ENCODE data around the gene PTPN7. TPM values are rescaled to one million over a fixed set of nuclear protein-coding genes. Genes with fewer than 3 reads are reported as not detected.
"Not testable (repeated sequence)": the region's sequence is repeated elsewhere in the genome, so short reads cannot be mapped to it uniquely, and the experiment has no call there.

PTPN7 gene
- total RNA-seq, 2 experiments from 2014 or later = 242 to 255 TPM

DNA sequence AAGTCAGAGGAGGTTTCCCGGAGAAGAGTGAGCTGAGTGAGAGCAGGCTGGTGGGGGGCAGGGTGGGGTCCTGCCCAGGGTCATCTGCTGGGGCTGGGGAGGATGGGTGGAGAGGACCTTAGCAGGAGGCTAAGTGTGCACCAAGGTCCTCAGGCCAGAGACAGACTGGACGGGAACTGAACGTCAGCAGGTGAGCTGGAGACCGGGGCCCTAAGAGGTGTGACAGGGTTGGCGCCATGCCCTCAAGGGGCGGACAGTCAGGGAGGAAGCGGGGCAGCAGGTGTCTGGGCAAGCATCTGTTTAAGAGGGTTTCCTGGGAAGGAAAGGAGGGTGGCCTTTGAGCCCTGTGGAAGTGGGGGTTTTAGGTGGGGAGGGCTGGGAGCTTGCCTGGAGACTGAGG, 13.6 kb upstream of the PTPN7 start:
- H3K4me3 Mint-ChIP-seq = no peak overlapping the region
- ChIA-PET CTCF (interaction anchor here (1.1 to 2.2 kb wide), 10 partner anchors 9 to 19 kb away, joined by 3 to 7 read pairs (median 6); partner anchors contain the start of genes LGR6 and PTPN7), POLR2A (interaction anchor here (2.4 kb wide), 1 partner anchor 13 kb away, joined by 9 read pairs; the partner anchor contains the start of gene PTPN7)
- no peak overlapping the region for H3K27ac Mint-ChIP-seq
- H3K27me3 Mint-ChIP-seq (ENCODE audit: low read depth) = no peaks in the 10 kb centered on the region
- DNase-seq = no peak
- ATAC-seq = no peak
- no peaks in the 10 kb centered on the region for H3K36me3 Mint-ChIP-seq (ENCODE audit: low read depth)
- no peaks in the 10 kb centered on the region for H3K9me3 Mint-ChIP-seq (ENCODE audit: insufficient read depth)
- peaks cover 8% of the 10 kb centered on the region for H3K4me1 Mint-ChIP-seq (ENCODE audit: low read depth)

DNA sequence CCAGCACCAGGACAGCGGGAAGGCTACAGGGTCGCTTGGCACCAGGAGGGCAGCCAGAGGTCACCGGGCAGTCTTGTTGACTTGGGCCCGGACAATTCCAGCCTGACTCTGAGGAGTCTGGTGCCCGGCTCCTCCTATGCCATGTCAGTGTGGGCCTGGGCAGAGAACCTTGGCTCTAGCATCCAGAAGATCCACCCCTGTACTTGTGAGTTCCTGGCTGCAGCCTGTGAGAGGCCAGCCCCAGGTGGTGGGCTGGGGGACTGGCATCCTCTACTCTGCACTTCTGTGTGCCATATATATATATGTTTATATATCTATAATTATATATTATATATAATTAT, 11.6 kb upstream of the PTPN7 start:
- no peak overlapping the region for H3K4me3 Mint-ChIP-seq
- H3K4me1 Mint-ChIP-seq (ENCODE audit: low read depth) = peaks cover 12% of the 10 kb centered on the region
- H3K9me3 Mint-ChIP-seq (ENCODE audit: insufficient read depth) = no peaks in the 10 kb centered on the region
- ChIA-PET POLR2A (interaction anchor here (2.6 kb wide), 1 partner anchor 11 kb away, joined by 15 read pairs; the partner anchor contains the start of gene PTPN7), CTCF (interaction anchor here (0.8 to 2.9 kb wide), 3 partner anchors 11 to 21 kb away, joined by 3 to 30 read pairs (median 20); partner anchors contain the start of gene PTPN7)
- peak; percentile 54 for ATAC-seq
- H3K27ac Mint-ChIP-seq = no peak overlapping the region
- H3K27me3 Mint-ChIP-seq (ENCODE audit: low read depth) = no peaks in the 10 kb centered on the region
- DNase-seq = peak; percentile 41
- no peaks in the 10 kb centered on the region for H3K36me3 Mint-ChIP-seq (ENCODE audit: low read depth)

DNA sequence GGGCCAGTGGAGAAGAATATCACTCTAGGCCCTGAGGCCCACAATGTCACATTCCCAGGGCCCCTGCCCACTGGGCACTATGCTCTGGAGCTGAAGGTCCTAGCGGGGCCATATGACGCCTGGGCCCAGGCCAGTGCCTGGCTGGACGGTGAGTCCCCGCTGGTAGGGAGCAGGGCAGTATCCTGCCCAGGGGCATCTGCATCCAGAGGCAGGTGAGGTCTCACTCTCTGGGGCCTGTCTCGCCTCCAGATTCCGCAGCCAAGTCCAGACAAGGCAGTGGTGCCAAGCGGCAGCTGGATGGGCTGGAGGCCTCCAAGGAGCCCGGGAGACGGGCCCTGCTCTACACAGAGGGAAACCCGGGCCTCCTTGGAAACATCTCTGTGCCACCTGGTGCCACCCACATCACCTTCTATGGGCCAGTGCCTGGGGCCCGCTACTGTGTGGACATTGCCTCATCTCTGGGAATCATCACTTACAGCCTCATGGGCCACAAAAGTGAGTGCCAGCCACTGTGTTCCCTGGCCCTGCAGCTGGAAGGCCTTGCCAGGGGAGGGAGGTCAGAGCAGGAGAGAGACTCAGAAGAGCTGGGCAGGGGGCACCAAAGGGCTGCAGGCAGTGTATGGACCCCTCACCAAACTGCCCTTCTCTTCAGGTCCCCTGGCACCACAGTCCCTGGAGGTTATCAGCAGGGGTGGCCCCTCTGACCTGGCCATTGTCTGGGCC, 11.1 kb upstream of the PTPN7 start:
- Mint-ChIP-seq H3K4me3 (no peak overlapping the region), H3K36me3 (ENCODE audit: low read depth) (no peaks in the 10 kb centered on the region), H3K27me3 (ENCODE audit: low read depth) (no peaks in the 10 kb centered on the region), H3K4me1 (ENCODE audit: low read depth) (peaks cover 16% of the 10 kb centered on the region), H3K27ac (no peak overlapping the region), H3K9me3 (ENCODE audit: insufficient read depth) (no peaks in the 10 kb centered on the region)
- DNase-seq (no peak), ATAC-seq (peak; percentile 26)
- POLR2A ChIA-PET = interaction anchor here (0.8 to 2.6 kb wide), 2 partner anchors 10 to 13 kb away, joined by 3 to 15 read pairs; partner anchors contain the start of gene PTPN7
- CTCF ChIA-PET = interaction anchor here (0.8 to 2.9 kb wide), 4 partner anchors 10 to 23 kb away, joined by 3 to 30 read pairs (median 12); partner anchors contain the start of gene PTPN7

DNA sequence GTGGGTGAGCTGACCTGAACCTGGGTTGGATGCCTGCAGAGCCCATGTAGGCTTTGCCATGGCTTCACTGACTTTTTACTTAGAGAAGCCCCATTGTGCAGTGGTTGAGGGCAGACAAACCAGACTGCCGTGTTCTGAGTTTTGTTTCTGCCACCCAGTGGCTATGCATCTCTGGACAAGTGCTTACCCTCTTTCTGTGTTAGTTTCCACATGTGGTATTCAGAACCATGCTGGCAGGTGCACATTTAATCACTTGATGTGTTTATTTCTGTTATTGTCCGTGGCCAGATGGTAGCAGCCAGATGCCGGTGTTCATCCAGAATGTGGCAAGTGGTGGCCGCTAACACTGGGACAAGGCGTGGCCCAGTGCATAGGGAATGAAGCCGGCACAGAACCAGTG, 10.3 kb upstream of the PTPN7 start:
- Mint-ChIP-seq H3K4me1 (ENCODE audit: low read depth) (peaks cover 23% of the 10 kb centered on the region), H3K27ac (no peak overlapping the region), H3K27me3 (ENCODE audit: low read depth) (no peaks in the 10 kb centered on the region), H3K9me3 (ENCODE audit: insufficient read depth) (no peaks in the 10 kb centered on the region), H3K4me3 (no peak overlapping the region), H3K36me3 (ENCODE audit: low read depth) (no peaks in the 10 kb centered on the region)
- CTCF ChIA-PET = interaction anchor here (1.5 to 2.9 kb wide), 3 partner anchors 9 to 22 kb away, joined by 3 to 30 read pairs (median 20); partner anchors contain the start of gene PTPN7
- POLR2A ChIA-PET = interaction anchor here (0.6 to 2.6 kb wide), 4 partner anchors 10 to 204 kb away, joined by 3 to 15 read pairs (median 4); partner anchors contain the start of gene PTPN7
- DNase-seq (peak; percentile 43), ATAC-seq (peak; percentile 49)

DNA sequence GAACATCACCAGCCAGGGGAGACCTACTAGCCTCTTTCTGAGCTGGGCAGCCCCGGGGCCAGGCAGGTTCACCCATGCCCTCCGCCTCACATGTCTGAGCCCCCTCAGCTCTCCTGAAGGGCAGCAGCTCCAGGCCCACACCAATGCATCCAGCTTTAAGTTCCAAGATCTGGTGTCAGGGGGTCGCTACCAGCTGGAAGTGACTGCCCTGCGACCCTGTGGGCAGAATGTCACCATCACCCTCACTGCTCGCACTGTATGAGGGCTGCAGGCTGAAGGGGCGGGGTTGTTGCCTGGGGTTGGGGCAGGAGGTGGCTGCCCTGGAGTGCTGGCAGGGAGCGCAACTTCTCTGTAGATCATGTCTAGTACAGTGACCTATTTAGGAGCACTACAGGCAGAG, 8.5 kb upstream of the PTPN7 start:
- Mint-ChIP-seq H3K4me3 (no peak overlapping the region), H3K27me3 (ENCODE audit: low read depth) (no peaks in the 10 kb centered on the region), H3K36me3 (ENCODE audit: low read depth) (no peaks in the 10 kb centered on the region), H3K9me3 (ENCODE audit: insufficient read depth) (no peaks in the 10 kb centered on the region), H3K27ac (no peak overlapping the region), H3K4me1 (ENCODE audit: low read depth) (peaks cover 42% of the 10 kb centered on the region)
- ChIA-PET CTCF (interaction anchor here (0.9 kb wide), 1 partner anchor 9 kb away, joined by 4 read pairs; the partner anchor contains the start of gene PTPN7), POLR2A (no interaction called here)
- DNase-seq (no peak), ATAC-seq (no peak)

DNA sequence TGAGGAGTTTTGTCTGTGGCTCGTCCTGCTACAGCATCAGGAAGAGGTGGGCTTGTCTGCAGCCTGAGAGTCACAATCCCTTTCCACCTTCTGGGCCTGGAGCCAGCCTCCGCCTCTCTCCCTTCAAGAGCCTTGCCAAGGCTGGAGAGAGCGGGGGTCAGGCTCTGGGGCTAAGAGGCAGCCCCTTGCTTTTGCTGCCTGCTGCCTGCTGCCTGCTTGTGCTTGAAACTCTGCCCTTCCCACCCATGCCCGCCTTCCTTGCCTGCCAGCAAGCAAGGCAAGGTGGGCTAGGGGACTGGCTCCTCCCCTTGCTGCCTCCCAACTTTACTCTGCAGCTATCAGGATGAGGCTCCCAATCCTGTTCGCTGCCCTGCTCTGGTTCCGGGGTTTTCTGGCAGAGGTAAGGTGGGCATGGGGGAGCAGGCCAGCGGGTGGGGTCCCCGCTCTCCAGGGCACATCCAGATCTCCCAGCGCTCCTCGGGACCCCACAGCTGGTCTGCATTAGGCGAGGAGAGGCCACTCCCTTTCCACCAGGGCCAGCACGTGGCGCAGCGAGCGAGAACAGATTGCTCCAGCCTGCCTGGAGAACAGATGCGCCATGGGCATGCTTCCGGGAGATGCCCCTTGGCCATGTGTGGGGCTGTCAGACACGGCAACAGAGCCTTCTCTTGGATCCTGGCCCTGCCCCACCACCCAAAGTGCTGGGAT, 7.5 kb upstream of the PTPN7 start:
- POLR2A ChIA-PET = no interaction called here
- no peak overlapping the region for H3K27ac Mint-ChIP-seq
- ATAC-seq (no peak), DNase-seq (no peak)
- no peak overlapping the region for H3K4me3 Mint-ChIP-seq
- no peaks in the 10 kb centered on the region for H3K36me3 Mint-ChIP-seq (ENCODE audit: low read depth)
- H3K27me3 Mint-ChIP-seq (ENCODE audit: low read depth) = no peaks in the 10 kb centered on the region
- CTCF ChIA-PET = interaction anchor here (1.1 to 3.1 kb wide), 3 partner anchors 12 to 17 kb away, joined by 3 to 31 read pairs (median 7); no protein-coding TSS in a partner anchor
- H3K4me1 Mint-ChIP-seq (ENCODE audit: low read depth) = peaks cover 52% of the 10 kb centered on the region
- no peaks in the 10 kb centered on the region for H3K9me3 Mint-ChIP-seq (ENCODE audit: insufficient read depth)

DNA sequence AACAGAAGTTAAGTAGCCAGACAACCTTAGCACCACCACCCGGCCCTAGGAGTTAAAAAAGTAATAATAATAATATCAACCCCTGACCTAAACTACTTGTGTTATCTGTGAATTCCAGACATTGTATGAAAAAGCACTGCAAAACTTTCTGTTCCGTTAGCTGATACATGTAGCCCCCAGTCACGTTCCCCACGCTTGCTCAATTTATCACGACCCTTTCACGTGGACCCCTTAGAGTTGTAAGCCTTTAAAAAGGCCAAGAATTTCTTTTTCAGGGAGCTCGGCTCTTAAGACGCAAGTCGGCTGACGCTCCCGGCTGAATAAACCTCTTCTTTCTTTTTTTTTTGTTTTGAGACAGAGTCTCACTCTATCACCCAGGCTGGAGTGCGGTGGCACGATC, 6.7 kb upstream of the PTPN7 start:
- peaks cover 60% of the 10 kb centered on the region for H3K4me1 Mint-ChIP-seq (ENCODE audit: low read depth)
- not testable (repeated sequence) for DNase-seq; H3K27me3 Mint-ChIP-seq (ENCODE audit: low read depth); H3K9me3 Mint-ChIP-seq (ENCODE audit: insufficient read depth); H3K27ac Mint-ChIP-seq; H3K4me3 Mint-ChIP-seq; H3K36me3 Mint-ChIP-seq (ENCODE audit: low read depth); ATAC-seq
- POLR2A ChIA-PET = interaction anchor here (2.2 kb wide), 1 partner anchor 13 kb away, joined by 9 read pairs; no protein-coding TSS in a partner anchor
- CTCF ChIA-PET = interaction anchor here (1.1 to 3.1 kb wide), 4 partner anchors 12 to 26 kb away, joined by 3 to 31 read pairs (median 7); partner anchors contain the start of gene LGR6

DNA sequence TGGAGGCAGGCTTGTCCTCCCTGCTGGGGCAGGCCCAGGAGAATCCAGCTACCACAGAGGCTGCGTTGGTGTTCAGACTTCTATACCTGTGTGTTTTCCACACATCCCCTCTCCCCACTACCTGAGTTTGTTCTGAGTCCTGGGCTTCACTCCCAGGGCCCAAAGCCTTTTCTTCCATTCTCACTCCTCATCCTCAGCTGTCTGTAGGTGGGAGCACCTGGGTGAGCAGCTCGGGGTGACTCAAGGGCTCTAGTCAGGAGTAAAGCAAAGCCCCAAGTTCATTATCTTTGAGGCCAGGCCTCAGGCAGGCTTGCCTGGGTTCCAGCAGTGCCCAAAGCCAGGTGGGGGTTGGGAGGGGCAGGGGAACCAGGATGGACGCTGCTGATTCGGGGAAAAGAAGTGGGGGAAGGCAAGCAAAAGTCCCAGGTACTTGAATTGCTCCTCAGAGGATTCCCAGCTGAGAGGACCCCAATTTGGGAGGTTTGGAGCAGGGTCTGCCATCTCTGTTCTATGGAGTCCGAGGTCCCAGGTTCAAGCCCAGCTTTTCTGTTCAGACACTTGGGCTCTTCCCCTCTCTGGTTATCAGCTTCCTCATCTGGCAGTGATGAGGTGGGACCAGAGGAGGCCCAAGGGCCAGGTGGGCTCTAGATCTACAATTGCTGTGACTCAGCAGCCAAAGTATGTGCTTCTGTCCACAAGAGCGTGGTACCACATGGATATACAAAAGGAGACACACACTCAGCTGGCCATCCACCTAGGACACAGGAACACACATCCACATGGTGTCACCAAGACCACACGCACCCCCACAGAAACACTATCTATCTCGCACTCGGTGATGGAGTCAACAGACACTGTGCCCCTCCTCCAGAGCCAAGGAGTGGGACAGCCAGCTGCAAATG, 5.8 kb upstream of the PTPN7 start:
- H3K27ac Mint-ChIP-seq = peak overlapping the region; percentile 100
- ATAC-seq (no peak), DNase-seq (no peak)
- H3K4me1 Mint-ChIP-seq (ENCODE audit: low read depth) = peaks cover 67% of the 10 kb centered on the region
- no peaks in the 10 kb centered on the region for H3K27me3 Mint-ChIP-seq (ENCODE audit: low read depth)
- ChIA-PET CTCF (interaction anchor here (0.8 to 3.1 kb wide), 9 partner anchors 11 to 176 kb away, joined by 3 to 31 read pairs (median 4); partner anchors contain the start of genes LGR6 and UBE2T), POLR2A (interaction anchor here (0.7 to 2.2 kb wide), 3 partner anchors 12 to 21 kb away, joined by 3 to 9 read pairs (median 3); partner anchors contain the start of gene ARL8A)
- H3K9me3 Mint-ChIP-seq (ENCODE audit: insufficient read depth) = no peaks in the 10 kb centered on the region
- peak overlapping the region; percentile 71 for H3K4me3 Mint-ChIP-seq
- H3K36me3 Mint-ChIP-seq (ENCODE audit: low read depth) = no peaks in the 10 kb centered on the region

DNA sequence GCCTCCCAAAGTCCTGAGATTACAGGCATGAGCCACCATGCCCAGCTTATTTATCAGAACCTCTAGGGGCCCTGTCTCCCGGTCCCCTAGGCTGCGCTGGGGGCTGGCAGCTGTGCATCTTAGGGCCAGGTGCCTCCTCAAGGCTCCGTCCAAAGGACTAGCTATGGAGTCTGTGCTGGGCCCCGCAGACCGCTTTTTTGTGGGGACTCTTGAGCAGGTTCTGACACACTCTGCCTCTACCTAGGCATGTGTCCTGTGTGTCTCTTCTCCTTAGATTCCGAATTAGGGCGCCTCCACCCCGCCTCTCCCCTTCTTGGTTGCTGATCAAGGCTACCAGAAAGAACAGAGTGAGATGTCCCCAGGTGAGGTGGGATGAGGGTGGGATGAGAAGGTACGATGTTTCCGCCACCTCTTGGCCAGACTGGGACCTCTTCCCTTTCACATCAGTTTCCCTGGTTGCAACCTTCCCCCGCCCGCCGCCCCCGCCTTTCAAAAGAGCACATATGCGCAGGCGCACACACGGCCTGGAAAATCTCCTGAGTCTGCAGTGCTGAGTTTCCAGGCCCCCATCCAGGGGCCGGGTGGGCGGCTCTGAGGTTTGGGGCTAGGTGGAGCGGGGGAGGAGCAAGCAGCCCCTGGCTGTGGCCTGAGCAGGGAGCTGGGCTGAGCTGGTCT, 5.0 kb upstream of the PTPN7 start:
- ATAC-seq (peak; percentile 5), DNase-seq (peak; percentile 54)
- Mint-ChIP-seq H3K4me1 (ENCODE audit: low read depth) (peaks cover 68% of the 10 kb centered on the region), H3K36me3 (ENCODE audit: low read depth) (peaks cover 1% of the 10 kb centered on the region), H3K27ac (peak overlapping the region; percentile 100), H3K27me3 (ENCODE audit: low read depth) (no peaks in the 10 kb centered on the region), H3K4me3 (peak overlapping the region; percentile 71), H3K9me3 (ENCODE audit: insufficient read depth) (no peaks in the 10 kb centered on the region)
- ChIA-PET CTCF (interaction anchor here (0.8 to 3.1 kb wide), 9 partner anchors 8 to 177 kb away, joined by 3 to 31 read pairs (median 4); partner anchors contain the start of genes LGR6 and UBE2T), POLR2A (interaction anchor here (0.7 to 2.2 kb wide), 4 partner anchors 9 to 21 kb away, joined by 3 to 9 read pairs (median 3); partner anchors contain the start of gene ARL8A)

DNA sequence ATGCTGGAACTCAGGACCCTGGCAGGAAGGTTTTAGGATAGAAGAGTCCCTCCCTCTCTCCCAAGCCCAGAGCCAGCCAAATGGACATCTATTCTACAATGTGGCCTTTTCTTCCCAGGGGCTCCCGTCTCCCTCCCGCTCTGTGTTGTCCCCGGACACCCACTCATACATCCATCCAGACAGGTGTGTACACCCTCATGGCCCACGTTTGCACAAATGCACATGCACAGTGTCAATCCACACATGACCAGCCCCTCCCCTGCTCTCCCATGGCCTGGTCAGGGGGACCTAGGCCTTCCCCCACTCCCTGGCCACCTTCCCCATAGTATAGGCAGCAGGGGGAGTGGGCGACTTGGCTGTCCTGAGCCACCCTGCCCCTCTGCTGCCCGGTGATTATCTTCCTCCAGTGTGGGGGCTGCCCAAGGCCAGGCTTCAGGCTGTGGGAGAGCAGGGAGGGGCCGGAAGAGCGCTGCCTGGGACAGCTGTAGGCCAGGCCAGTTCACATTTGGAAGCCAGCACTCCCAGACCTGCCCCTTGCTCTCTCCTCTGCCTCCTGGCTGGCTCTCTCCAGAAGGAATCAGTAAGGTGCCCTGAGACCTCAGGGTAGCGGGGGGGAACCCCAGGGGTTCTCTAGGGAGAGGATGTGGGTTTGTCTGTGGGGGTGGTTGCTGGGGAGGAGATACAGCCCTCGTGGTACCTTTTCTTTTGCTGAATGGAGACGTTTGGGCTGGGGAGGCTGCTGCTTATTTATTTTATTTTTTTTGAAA, 4.1 kb upstream of the PTPN7 start:
- peak overlapping the region; percentile 100 for H3K27ac Mint-ChIP-seq
- H3K9me3 Mint-ChIP-seq (ENCODE audit: insufficient read depth) = no peaks in the 10 kb centered on the region
- peak; percentile 89 for DNase-seq
- CTCF ChIA-PET = interaction anchor here (0.8 to 6.2 kb wide), 6 partner anchors 9 to 28 kb away, joined by 3 to 39 read pairs (median 9); partner anchors contain the start of genes ARL8A and LGR6
- peak overlapping the region; percentile 71 for H3K4me3 Mint-ChIP-seq
- H3K36me3 Mint-ChIP-seq (ENCODE audit: low read depth) = peaks cover 9% of the 10 kb centered on the region
- peaks cover 70% of the 10 kb centered on the region for H3K4me1 Mint-ChIP-seq (ENCODE audit: low read depth)
- POLR2A ChIA-PET = interaction anchor here (1.2 to 11.3 kb wide), 3 partner anchors 8 to 178 kb away, joined by 3 to 103 read pairs (median 25); partner anchors contain the start of genes ARL8A and UBE2T
- peak; percentile 60 for ATAC-seq
- no peaks in the 10 kb centered on the region for H3K27me3 Mint-ChIP-seq (ENCODE audit: low read depth)
